GM19372 (cell line): Measurements from ENCODE around the gene GRIA4.
"Not testable (repeated sequence)": the region's sequence is repeated elsewhere in the genome, so short reads cannot be mapped to it uniquely, and the experiment has no call there.

Source experiments
- ATAC-seq: cut with Tn5 transposase; IDR thresholded peaks from one replicate; pipeline ENCODE4 v1.9.1; 2021; ENCODE audit warnings: mild to moderate bottlenecking, low read depth, moderate library complexity; ENCODE audit not compliant: unreplicated experiment

The GRIA4 gene

DNA sequence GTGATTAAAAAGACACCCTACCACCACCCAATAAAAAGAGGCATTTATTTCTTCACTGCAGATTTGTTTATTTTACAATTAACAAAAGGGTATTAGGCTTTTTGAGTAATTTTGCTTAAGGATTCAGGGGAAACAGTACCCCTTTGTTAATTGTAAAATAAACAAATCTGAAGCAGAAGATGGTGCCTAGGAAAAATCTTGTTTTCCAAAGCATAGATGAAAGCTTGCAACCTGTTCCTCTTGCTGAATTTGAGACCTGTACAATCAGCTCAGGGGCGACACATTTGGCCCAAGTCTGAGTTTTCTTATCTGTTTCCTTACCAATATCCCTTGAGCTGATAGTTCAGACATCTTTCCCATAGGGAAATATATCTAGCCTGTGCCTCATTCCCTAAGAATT, 171.9 kb downstream of the GRIA4 start:
- ATAC-seq: no peak

- ATAC-seq: no peak
Observed at GRCh38 chr11:105783216-105783615, 173.3 kb downstream of the GRIA4 start.

GRCh38 chr11:105785850-105786249, 176.0 kb downstream of the GRIA4 start:
- ATAC-seq: not testable (repeated sequence)

GRCh38 chr11:105786741-105787140, 176.9 kb downstream of the GRIA4 start:
- no peak for ATAC-seq

- no peak for ATAC-seq
Observed at GRCh38 chr11:105789579-105790420, 179.9 kb downstream of the GRIA4 start.

GRCh38 chr11:105790840-105791239, 181.0 kb downstream of the GRIA4 start:
- ATAC-seq: no peak

- ATAC-seq: no peak
Observed at GRCh38 chr11:105793092-105793491, 183.2 kb downstream of the GRIA4 start.

- no peak for ATAC-seq
Observed at GRCh38 chr11:105799263-105799662, 189.4 kb downstream of the GRIA4 start.

DNA sequence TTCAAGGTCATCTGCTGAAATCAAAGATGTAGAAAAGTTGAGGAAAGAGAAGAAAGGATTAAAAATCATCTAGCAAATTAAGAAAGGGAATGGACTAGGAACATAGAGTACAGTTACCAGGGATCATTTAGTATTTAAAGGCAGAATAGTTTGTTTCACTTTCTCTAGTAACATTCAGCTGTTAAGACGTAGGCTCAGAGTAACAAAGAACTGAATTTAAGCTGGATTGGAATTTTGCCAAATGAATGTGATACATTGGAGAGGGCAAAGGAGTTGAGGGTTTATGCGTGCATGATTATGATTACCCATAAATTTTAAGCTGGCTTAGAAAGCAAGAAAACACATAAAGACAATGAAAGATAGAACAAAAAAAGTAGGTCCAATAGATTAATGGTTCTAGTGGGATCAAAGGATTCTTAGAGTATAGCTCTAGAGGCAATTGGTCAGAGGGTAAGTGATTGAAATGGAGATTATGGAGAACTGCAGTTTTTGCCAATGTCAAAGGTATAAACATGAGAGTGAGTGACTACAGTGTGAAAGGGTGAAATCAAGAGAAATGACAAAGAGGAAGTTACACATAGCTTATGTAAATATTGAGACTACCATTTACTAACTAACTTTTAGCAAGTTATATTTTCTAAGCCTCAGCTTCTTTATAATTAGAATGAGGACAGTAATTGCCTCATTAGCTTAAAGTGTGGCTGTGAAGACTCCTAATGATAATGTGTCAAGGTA, 190.0 kb downstream of the GRIA4 start:
- no peak for ATAC-seq

- ATAC-seq: no peak
Observed at GRCh38 chr11:105802390-105802789, 192.5 kb downstream of the GRIA4 start.

- no peak for ATAC-seq
Observed at GRCh38 chr11:105811242-105811641, 201.4 kb downstream of the GRIA4 start.

- ATAC-seq: no peak
Observed at GRCh38 chr11:105821372-105821771, 211.5 kb downstream of the GRIA4 start.

DNA sequence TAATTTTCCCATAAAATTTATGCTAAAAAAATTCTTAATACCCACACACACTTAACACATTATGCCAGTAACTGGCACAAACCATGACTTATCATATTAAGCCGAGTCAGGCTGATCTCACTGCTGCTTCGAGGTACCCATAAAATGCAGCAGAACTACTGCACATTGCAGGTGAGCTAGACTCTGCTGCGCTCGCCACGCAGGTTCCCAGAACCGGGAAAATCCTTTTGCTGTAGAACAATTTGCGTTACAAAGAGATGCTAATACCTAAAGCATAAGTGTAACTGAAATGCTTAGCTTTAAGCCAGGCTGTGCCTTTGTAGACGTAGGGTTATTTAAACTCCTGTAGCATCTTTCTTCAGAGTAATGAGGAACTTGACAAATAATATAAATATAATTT, 211.9 kb downstream of the GRIA4 start:
- ATAC-seq: no peak

DNA sequence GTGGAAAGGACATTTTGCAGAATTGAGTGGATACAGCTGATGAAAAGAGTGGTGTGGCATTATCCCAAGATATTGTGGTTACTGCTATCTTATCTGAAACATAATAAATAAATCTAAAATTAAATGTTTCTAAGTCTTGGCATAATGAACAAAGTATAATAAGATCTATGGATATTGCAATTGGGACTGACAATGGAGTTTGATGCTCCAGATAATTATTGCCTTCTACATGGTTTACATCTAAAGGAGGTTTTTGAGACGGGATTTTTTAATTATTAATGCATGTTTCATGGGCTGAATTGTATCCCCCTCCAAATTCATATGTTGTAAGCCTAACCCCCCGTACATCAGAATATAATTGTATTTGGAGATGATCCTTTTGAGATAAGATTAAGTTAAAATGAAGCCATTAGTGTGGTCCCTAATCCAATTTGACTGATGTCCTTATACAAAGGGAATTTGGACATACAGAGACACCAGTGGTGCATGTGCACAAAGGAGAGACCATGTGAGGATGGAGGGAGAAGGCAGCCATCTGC, 213.7 kb downstream of the GRIA4 start:
- no peak for ATAC-seq

- ATAC-seq: no peak
Observed at GRCh38 chr11:105824457-105825013, 214.7 kb downstream of the GRIA4 start.

DNA sequence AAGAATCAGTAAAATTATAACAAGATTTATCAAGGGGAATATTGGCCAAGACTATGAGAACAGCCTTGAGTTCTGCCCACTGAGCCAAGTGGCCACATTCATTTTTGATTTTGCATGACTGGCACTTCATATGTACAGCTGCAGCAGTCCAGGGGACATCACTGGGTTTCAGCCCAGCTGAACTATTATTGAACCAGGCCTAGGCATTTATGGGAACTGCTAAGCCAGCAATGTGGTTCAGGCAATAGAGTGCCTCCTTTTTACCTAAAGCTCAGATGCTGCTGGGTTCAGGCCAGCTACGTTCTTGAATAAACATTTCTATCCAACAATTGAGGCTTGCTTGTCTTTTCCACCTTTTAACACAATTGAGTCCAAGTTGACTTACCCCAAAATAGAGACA, 215.3 kb downstream of the GRIA4 start:
- ATAC-seq: no peak

- ATAC-seq: no peak
Observed at GRCh38 chr11:105827906-105828305, 218.0 kb downstream of the GRIA4 start.

GRCh38 chr11:105829084-105829483, 219.2 kb downstream of the GRIA4 start:
- peak; percentile 98 for ATAC-seq

DNA sequence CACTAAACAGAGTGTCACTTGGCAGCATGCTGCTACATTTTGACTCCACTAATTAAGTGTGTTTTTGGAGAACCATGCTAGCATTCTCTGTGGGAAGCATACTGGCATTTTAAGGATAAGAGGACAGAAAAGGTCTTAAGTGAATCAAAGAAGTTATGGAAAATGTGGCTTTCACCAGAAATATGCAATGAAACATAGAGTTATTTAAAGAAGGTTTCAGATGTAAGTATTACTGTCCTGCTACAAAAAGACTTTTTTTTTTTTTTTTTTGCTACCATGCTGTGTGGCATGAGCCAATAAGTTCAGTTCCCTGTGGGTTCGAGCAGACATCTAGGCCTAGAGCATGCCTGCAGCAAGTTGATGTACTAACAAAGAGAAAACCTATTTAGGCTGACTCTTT, 224.6 kb downstream of the GRIA4 start:
- ATAC-seq: no peak

DNA sequence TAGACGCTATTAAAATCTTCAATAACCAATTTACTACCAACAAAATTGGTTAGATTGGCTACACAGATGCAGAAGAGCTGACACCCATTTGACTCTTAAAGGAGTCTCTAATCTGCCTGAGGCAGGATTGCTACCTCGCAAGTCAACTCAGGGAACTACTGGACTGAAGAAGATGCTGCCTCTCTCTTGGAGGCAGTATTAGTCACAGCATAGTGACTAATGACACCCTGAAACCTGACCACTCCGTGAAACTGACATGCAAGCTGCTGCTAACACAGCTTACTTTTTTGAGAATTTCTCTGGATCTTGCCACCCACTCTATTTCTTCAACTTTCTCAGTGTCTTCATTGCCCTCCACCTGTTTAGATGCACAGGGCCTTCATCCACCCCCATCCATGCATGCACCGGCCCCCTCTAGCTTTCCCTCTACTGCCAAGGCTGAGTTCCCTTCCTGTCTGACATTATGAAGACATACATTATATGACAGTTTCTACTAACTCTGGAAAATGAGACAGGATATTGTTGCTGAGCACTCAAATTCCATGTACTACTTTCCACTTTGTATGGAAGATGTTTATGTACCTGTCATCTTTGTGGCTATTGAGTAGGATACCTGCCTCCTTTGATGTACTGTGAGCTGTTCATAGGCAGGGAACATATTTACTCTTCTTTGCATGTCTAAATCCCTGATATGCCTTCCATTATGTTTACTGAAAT, 229.0 kb downstream of the GRIA4 start:
- ATAC-seq: no peak

- no peak for ATAC-seq
Observed at GRCh38 chr11:105840391-105840790, 230.5 kb downstream of the GRIA4 start.
